Adrenal gland (tissue), 5 donors: Measurements from ENCODE around the gene RIPOR2.
"Not testable (repeated sequence)": the region's sequence is repeated elsewhere in the genome, so short reads cannot be mapped to it uniquely, and the experiment has no call there.

ENCODE experiments used
- CTCF ChIP-seq, 6 experiments: fragments of 450-650 bp in 4 of 6; fragments of 200-600 bp in 2 of 6; sonication (generic) in 1 of 6; IDR thresholded peaks; 1 replicate in 5 of 6; 2 replicates in 1 of 6; pipeline versions ENCODE4 v1.5.1 to v1.8.0; 2016 to 2021; ENCODE audit warnings: antibody characterized with exemption in 6 of 6, mild to moderate bottlenecking in 2 of 6, moderate library complexity in 1 of 6
- POLR2A ChIP-seq, 2 donors: fragments of 450-650 bp; IDR thresholded peaks; one replicate each; pipeline ENCODE4 v1.6.1; 2017; ENCODE audit warnings: antibody characterized with exemption in 2 of 2, mild to moderate bottlenecking in 2 of 2, moderate library complexity in 1 of 2
- donor health status: DM: no; HTN: no; CAD: no.

- not testable (repeated sequence) for TF ChIP-seq CTCF, POLR2A (IDR thresholded peaks at IDR 0.05)
Observed at GRCh38 chr6:24877747-24878146, 58.0 kb downstream of the RIPOR2 start.
